ENCODE results near the gene DAPK3.
"Not testable (repeated sequence)": the region's sequence is repeated elsewhere in the genome, so short reads cannot be mapped to it uniquely, and the experiment has no call there.

The DAPK3 gene

DNA sequence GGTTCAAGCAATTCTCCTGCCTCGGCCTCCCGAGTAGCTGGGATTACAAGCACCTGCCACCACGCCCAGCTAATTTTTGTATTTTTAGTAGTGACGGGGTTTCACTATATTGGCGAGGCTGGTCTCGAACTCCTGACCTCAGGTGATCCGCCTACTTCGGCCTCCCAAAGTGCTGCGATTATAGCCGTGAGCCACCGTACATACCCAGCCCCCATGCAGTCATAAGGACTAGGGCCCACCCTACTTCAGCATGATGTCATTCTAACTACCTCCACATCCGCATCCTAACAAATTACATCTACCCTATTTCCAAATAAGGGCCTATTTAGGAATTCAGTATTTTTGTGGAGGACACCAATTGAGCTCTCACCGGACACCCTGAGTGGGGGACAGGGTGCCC lies 15.6 kb downstream of the DAPK3 start:
- DNase-seq (ENCODE audit: low read depth in 2 of 2), result not testable (repeated sequence)

GRCh38 chr19:3954107-3954506 lies 16.8 kb downstream of the DAPK3 start:
- no peak for DNase-seq (ENCODE audit: low read depth in 2 of 2)

- DNase-seq (ENCODE audit: low read depth in 2 of 2), result not testable (repeated sequence)
Measured at GRCh38 chr19:3952755-3953276, 18.1 kb downstream of the DAPK3 start.

GRCh38 chr19:3950871-3951861 lies 19.7 kb downstream of the DAPK3 start:
- no peak for DNase-seq (ENCODE audit: low read depth in 2 of 2)

GRCh38 chr19:3949997-3950859 lies 20.7 kb downstream of the DAPK3 start:
- no peak for DNase-seq (ENCODE audit: low read depth in 2 of 2)

DNA sequence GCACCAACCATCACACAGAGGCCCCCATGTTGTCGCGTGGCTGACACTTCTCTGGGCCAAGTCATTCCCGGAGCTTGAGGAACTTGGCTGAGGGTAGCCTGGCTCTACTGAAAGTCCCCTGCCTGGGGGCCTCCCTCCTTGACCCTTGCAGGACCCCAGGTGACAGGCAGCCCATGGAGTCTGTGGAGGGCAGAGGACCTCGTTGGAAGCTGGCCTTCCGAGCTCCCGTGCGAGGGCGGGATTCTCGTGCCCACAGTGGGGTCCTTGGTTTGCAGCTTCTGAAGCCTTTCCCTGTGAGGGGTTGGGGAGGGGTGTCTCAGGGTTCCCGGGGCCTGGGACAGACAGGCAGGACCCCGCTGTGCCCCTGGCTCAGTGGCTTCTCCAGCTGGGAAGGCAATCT lies 21.6 kb downstream of the DAPK3 start:
- DNase-seq (ENCODE audit: low read depth in 2 of 2), result no peak

GRCh38 chr19:3947316-3947933 lies 23.5 kb downstream of the DAPK3 start:
- DNase-seq (ENCODE audit: low read depth in 2 of 2), result not testable (repeated sequence)

- DNase-seq (ENCODE audit: low read depth in 2 of 2), result no peak
Measured at GRCh38 chr19:3945838-3946237, 25.1 kb downstream of the DAPK3 start.

GRCh38 chr19:3944018-3944721 lies 26.7 kb downstream of the DAPK3 start:
- DNase-seq (ENCODE audit: low read depth in 2 of 2), result no peak

DNA sequence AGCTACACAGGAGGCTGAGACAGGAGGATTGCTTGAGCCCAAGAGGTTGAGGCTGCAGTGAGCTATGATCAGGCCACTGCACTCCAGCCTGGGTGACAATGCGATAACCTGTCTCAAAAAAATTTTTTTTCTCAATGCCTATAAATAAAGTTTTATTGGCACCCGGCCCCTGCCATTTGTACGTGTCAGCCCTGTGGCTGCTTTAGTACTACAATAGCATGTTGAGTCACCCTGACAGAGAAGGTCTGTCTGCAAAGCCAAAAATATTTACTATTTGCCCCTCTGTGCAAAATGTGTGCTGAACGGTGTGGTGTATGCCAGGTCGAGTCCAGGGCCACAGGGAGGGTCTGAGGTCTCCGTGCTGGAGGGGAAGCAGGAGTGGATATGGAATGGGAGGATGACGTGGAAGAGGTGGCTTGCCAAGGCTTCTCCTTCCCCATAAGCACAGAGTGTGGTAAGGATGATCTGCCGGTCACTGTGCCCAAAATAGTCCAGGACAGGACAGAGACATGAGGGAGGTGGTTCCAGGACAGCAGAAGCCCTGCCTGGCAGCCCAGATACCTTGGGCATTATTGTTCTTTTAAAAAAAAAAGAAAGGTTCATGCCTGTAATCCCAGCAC lies 28.0 kb downstream of the DAPK3 start:
- no peak for DNase-seq (ENCODE audit: low read depth in 2 of 2)

- not testable (repeated sequence) for DNase-seq (ENCODE audit: low read depth in 2 of 2)
Measured at GRCh38 chr19:3938300-3938950, 32.5 kb downstream of the DAPK3 start.

GRCh38 chr19:3936506-3937442 lies 34.1 kb downstream of the DAPK3 start:
- no peak for DNase-seq (ENCODE audit: low read depth in 2 of 2)

GRCh38 chr19:3932931-3933810 lies 37.7 kb downstream of the DAPK3 start, which contains the start of gene NMRK2:
Gene NMRK2, plus strand, starts transcription at chr19:3933069. Its CDS starts 603 bp downstream, at chr19:3933672.
- no peak for DNase-seq (ENCODE audit: low read depth in 2 of 2)

GRCh38 chr19:3931041-3931440 lies 39.9 kb downstream of the DAPK3 start:
- DNase-seq (ENCODE audit: low read depth in 2 of 2), result no peak

DNA sequence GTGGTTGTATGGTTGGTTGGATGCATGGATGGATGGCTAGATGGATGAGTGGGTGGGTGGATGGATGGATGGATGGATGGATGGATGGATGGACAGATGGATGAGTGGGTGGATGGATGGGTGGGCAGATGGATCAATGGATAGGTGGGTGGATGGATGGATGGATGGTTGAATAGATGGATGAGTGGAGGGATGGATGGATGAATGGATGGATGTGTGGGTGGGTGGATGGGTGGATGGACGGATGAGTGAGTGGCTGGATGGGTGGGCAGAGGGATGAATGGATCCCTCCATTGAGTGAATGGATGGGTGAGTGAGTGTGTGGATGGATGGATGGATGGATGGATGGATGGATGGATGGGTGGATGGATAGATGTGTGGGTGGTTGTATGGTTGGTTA lies 47.0 kb downstream of the DAPK3 start:
- no peak for DNase-seq (ENCODE audit: low read depth in 2 of 2)

DNA sequence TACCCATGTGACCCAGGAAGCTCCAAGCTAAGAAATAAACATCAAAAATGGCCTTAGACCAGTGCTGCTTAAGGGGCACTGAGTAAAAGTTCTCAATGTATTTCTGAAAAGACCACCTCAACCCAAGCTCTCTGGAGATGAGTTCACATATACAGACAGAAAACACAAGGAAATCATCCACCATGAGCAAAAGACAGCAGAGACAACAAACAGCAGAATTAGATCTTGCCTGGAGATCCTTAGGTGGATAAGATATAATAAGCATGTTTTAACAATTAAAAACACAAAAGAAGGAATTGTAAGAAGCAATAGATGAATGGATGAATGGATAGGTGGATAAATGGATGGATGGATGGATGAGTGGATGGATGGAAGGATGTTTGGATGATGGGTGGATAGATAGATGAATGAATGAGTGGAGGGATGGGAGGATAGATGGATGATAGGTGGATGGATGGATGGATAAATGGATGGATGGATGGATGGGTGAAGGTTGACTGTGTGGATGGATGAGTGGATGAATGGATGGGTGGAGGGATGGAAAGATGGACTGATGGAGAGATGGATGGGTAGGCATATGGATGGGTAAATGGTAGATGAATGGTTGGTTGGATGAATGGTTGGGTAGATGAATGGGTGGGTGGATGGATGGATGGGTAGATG lies 47.7 kb downstream of the DAPK3 start:
- DNase-seq (ENCODE audit: low read depth in 2 of 2), result no peak

DNA sequence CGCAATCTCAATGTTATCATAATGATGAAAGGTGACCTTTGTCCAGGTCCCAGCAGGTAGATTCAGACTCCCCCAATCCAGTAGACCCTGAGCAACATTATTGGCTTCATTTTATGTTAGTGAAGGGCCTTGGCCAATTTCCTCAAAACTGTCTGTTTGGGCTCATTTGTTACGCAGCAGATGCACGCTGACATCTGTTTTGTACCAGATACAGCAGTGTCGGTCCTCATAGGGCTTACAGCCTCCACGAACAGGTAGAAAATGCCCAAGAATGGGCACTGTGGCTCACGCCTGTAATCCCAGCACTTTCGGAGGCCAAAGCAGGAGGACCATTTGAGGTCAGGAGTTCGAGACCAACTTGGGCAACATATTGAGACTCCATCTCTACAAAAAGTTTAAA lies 51.1 kb downstream of the DAPK3 start:
- DNase-seq (ENCODE audit: low read depth in 2 of 2), result no peak

Data from fibroblast of skin of left quadriceps (primary cell).